PFSK-1 (cell line): ENCODE data around the gene EIF1AX.

Source experiments
- POLR2AphosphoS5 ChIP-seq: IDR thresholded peaks from 2 replicates; pipeline ENCODE4 v1.6.1; 2012; ENCODE audit warnings: low read depth, mild to moderate bottlenecking, control low read depth, low read length, moderate library complexity
- SIN3A ChIP-seq: IDR thresholded peaks from 2 replicates; pipeline ENCODE4 v1.6.1; 2012; ENCODE audit warnings: mild to moderate bottlenecking, low read length, moderate library complexity, borderline replicate concordance; ENCODE audit not compliant: insufficient read depth
- TF ChIP-seq, protein P1 (sequence below), 2 experiments: IDR thresholded peaks; 2 replicates each; pipeline versions ENCODE4 v1.6.1 to v1.8.0; 2011 to 2012; ENCODE audit warnings: low read depth in 2 of 2, low read length in 2 of 2, control low read depth in 1 of 2, inconsistent platforms in 1 of 2, mild to moderate bottlenecking in 1 of 2, moderate library complexity in 1 of 2; ENCODE audit not compliant: insufficient read depth in 1 of 2

- TF ChIP-seq, protein P1, sequence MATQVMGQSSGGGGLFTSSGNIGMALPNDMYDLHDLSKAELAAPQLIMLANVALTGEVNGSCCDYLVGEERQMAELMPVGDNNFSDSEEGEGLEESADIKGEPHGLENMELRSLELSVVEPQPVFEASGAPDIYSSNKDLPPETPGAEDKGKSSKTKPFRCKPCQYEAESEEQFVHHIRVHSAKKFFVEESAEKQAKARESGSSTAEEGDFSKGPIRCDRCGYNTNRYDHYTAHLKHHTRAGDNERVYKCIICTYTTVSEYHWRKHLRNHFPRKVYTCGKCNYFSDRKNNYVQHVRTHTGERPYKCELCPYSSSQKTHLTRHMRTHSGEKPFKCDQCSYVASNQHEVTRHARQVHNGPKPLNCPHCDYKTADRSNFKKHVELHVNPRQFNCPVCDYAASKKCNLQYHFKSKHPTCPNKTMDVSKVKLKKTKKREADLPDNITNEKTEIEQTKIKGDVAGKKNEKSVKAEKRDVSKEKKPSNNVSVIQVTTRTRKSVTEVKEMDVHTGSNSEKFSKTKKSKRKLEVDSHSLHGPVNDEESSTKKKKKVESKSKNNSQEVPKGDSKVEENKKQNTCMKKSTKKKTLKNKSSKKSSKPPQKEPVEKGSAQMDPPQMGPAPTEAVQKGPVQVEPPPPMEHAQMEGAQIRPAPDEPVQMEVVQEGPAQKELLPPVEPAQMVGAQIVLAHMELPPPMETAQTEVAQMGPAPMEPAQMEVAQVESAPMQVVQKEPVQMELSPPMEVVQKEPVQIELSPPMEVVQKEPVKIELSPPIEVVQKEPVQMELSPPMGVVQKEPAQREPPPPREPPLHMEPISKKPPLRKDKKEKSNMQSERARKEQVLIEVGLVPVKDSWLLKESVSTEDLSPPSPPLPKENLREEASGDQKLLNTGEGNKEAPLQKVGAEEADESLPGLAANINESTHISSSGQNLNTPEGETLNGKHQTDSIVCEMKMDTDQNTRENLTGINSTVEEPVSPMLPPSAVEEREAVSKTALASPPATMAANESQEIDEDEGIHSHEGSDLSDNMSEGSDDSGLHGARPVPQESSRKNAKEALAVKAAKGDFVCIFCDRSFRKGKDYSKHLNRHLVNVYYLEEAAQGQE (IDR thresholded peaks at IDR 0.05; ENCODE audit: insufficient read depth in 1 of 2, low read depth in 2 of 2, low read length in 2 of 2), result peak; percentile 30 to 79; a peak in 3 of 4 replicates
- no peak for TF ChIP-seq POLR2AphosphoS5
- TF ChIP-seq SIN3A, result no peak
Observed at GRCh38 chrX:20080277-20080676, 61.4 kb downstream of the EIF1AX start.
